RWPE1 (cell line): ENCODE results near the gene WDFY2.

Experiments used
- CTCF ChIA-PET: fragments of 350-600 bp; sonication (Branson Sonifier 250); formaldehyde crosslinking; extraction: SDS; loops from one replicate; lab custom pipeline; 2021; lab: Yijun Ruan, JAX
- POLR2A ChIA-PET: fragments of 400-600 bp; formaldehyde crosslinking; extraction: SDS; loops from one replicate; lab custom pipeline; 2020; ENCODE audit warnings: antibody characterized with exemption; ENCODE audit not compliant: low non-redundant PET; lab: Yijun Ruan, JAX
- DNase-seq: peaks from one replicate; pipeline ENCODE4 v3.0.0; 2012; ENCODE audit warnings: low spot score
- H3K27ac ChIP-seq: fragments of 450-650 bp; 2 replicates; pipeline ENCODE4 v1.5.1; 2017
- TF ChIP-seq, protein P1 (sequence below): fragments of 450-650 bp; conservative IDR thresholded peaks from 2 replicates; pipeline ENCODE4 v1.5.1; 2017; ENCODE audit warnings: low read depth, mild to moderate bottlenecking

The WDFY2 gene

GRCh38 chr13:51806566-51806965, 222.3 kb downstream of the WDFY2 start:
- CTCF ChIA-PET: no interaction called here
- no peak overlapping the region for H3K27ac ChIP-seq
- POLR2A ChIA-PET: interaction anchor here (0.6 kb wide), 1 partner anchor 223 kb away, joined by 3 read pairs; no protein-coding TSS in a partner anchor
- TF ChIP-seq, protein P1, sequence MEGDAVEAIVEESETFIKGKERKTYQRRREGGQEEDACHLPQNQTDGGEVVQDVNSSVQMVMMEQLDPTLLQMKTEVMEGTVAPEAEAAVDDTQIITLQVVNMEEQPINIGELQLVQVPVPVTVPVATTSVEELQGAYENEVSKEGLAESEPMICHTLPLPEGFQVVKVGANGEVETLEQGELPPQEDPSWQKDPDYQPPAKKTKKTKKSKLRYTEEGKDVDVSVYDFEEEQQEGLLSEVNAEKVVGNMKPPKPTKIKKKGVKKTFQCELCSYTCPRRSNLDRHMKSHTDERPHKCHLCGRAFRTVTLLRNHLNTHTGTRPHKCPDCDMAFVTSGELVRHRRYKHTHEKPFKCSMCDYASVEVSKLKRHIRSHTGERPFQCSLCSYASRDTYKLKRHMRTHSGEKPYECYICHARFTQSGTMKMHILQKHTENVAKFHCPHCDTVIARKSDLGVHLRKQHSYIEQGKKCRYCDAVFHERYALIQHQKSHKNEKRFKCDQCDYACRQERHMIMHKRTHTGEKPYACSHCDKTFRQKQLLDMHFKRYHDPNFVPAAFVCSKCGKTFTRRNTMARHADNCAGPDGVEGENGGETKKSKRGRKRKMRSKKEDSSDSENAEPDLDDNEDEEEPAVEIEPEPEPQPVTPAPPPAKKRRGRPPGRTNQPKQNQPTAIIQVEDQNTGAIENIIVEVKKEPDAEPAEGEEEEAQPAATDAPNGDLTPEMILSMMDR: no peak
- DNase-seq: no peak

- no peak overlapping the region for H3K27ac ChIP-seq
- POLR2A ChIA-PET: interaction anchor here (0.6 kb wide), 1 partner anchor 224 kb away, joined by 3 read pairs; no protein-coding TSS in a partner anchor
- TF ChIP-seq, protein P1: no peak
- CTCF ChIA-PET: no interaction called here
- DNase-seq: no peak
Measured at GRCh38 chr13:51807041-51807440, 222.8 kb downstream of the WDFY2 start.

GRCh38 chr13:51808811-51809210, 224.5 kb downstream of the WDFY2 start:
- no peak overlapping the region for H3K27ac ChIP-seq
- DNase-seq: no peak
- POLR2A ChIA-PET: no interaction called here
- CTCF ChIA-PET: no interaction called here
- TF ChIP-seq, protein P1: no peak

- CTCF ChIA-PET: no interaction called here
- no peak for DNase-seq
- TF ChIP-seq, protein P1: no peak
- H3K27ac ChIP-seq: no peak overlapping the region
- POLR2A ChIA-PET: no interaction called here
Measured at GRCh38 chr13:51811046-51811445, 226.8 kb downstream of the WDFY2 start.

DNA sequence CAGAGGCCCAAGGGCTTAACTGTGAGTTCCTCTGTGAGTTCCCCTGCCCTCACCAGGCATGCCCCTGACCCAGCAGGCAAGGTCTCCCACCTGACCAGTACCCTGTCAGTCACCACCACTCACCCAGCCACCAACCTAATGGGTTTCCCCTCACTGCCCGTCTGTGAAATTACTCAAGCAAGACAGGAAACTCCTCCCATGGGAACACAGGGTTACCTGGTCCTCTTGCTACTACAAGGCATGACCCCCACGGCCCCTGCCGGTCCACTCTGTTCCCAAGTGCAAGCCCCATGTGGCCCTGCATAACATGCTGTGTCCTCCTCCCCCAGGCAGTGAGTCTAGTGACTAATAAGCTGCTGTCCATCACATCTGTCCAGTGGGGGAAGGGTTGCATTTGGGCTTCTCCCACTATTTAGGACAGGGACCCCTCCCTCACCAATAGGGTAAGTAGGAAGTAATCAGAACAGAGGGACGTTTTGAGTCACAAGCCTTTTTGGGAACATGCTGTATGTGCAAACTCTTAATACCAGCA, 227.7 kb downstream of the WDFY2 start:
- TF ChIP-seq, protein P1: no peak
- no peak overlapping the region for H3K27ac ChIP-seq
- ChIA-PET CTCF (no interaction called here), POLR2A (no interaction called here)
- no peak for DNase-seq

DNA sequence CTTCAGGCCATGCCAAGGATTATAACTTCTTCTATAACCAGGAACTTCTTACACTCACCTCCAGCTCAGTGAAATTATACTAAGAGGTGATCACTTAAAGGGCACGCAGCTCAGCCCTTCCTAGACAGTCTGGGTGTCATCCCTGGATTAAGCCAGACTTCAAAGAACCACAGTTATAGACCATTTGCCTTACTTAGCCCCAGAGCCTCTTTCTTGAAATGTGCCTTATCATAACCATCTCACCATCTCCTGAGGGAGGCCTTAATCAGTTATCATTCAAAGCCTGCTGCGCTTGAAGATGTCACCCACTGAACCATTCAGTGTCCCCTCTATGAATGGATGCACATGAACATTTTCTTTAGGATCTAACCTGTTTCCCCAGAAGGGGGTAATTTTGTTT, 229.8 kb downstream of the WDFY2 start:
- CTCF ChIA-PET: interaction anchor here (0.7 to 1.6 kb wide), 3 partner anchors 18 to 1831 kb away, joined by 4 to 8 read pairs (median 5); no protein-coding TSS in a partner anchor

More for the DNA sequence above, 229.8 kb downstream of the WDFY2 start:
- TF ChIP-seq, protein P1: no peak
- POLR2A ChIA-PET: no interaction called here
- no peak overlapping the region for H3K27ac ChIP-seq
- no peak for DNase-seq
